Smooth muscle cell (in vitro differentiated cells): ENCODE data around the gene CARD14. TPM values are rescaled to one million over a fixed set of nuclear protein-coding genes. Genes with fewer than 3 reads are reported as not detected.

Experiments used
- DNase-seq: peaks from one replicate; lab custom pipeline; 2025; ENCODE audit not compliant: unreplicated experiment; lab: John Stamatoyannopoulos, UW
- H2AFZ ChIP-seq: fragments of 200-600 bp; sonication (generic); 2 replicates; pipeline ENCODE4 v1.6.0; 2016; ENCODE audit warnings: antibody characterized with exemption, low read depth, mild to moderate bottlenecking
- H3F3A ChIP-seq: fragments of 200-600 bp; sonication (generic); 2 replicates; pipeline ENCODE4 v1.6.0; 2017; ENCODE audit warnings: antibody characterized with exemption, low read depth
- H3K27ac ChIP-seq: fragments of 200-600 bp; sonication (generic); 2 replicates; pipeline ENCODE4 v1.5.1; 2016; ENCODE audit warnings: low read depth, mild to moderate bottlenecking
- H3K27me3 ChIP-seq: fragments of 200-600 bp; sonication (generic); 2 replicates; pipeline ENCODE4 v1.6.1; 2016; ENCODE audit warnings: low read depth, mild to moderate bottlenecking
- H3K36me3 ChIP-seq: fragments of 200-600 bp; sonication (generic); 2 replicates; pipeline ENCODE4 v1.5.1; 2016; ENCODE audit warnings: low read depth
- H3K4me1 ChIP-seq: fragments of 200-600 bp; sonication (generic); 2 replicates; pipeline ENCODE4 v1.5.1; 2016; ENCODE audit warnings: low read depth
- H3K4me2 ChIP-seq: fragments of 200-600 bp; sonication (generic); 2 replicates; pipeline ENCODE4 v1.6.0; 2016; ENCODE audit warnings: mild to moderate bottlenecking
- H3K4me3 ChIP-seq: fragments of 200-600 bp; sonication (generic); 2 replicates; pipeline ENCODE4 v1.5.1; 2016; ENCODE audit warnings: mild to moderate bottlenecking
- H3K79me2 ChIP-seq: fragments of 200-600 bp; sonication (generic); 2 replicates; pipeline ENCODE4 v1.6.0; 2016; ENCODE audit warnings: low read depth, mild to moderate bottlenecking
- H3K9ac ChIP-seq: fragments of 200-600 bp; sonication (generic); 2 replicates; pipeline ENCODE4 v1.6.0; 2016; ENCODE audit warnings: low read depth
- H3K9me3 ChIP-seq: fragments of 200-600 bp; sonication (generic); replicated peaks from 2 replicates; pipeline ENCODE4 v1.5.1; 2016; ENCODE audit warnings: low read depth
- H4K20me1 ChIP-seq: fragments of 200-600 bp; sonication (generic); 2 replicates; pipeline ENCODE4 v1.6.0; 2016; ENCODE audit warnings: low read depth
- CTCF ChIP-seq: fragments of 200-600 bp; sonication (generic); IDR thresholded peaks from 2 replicates; pipeline ENCODE4 v1.5.1; 2017; ENCODE audit warnings: borderline replicate concordance, mild to moderate bottlenecking, antibody characterized with exemption; ENCODE audit not compliant: insufficient read depth, poor library complexity, severe bottlenecking
- WGBS: methylation state at CpG from one replicate; pipeline ENCODE4 v1.1.7; 2016; ENCODE audit warnings: low lambda C conversion rate; 5-methylcytosine and 5-hydroxymethylcytosine counted together
- polyA plus RNA-seq: library from polyadenylated mRNA; unstranded; fragments of >200 nt; fragmentation: Nextera tagmentation; extraction: Ambion mirVana; gene quantifications from 2 replicates; pipeline ENCODE4 v1.2.1, GENCODE V29; 2016
- total RNA-seq: library from RNA; depleted of rRNA; stranded (reverse); fragments of >200 nt; gene quantifications from 2 replicates; pipeline ENCODE4 v1.2.3, GENCODE V29; 2014

The CARD14 gene
- total and polyA plus RNA-seq, 2 experiments from 2014 or later: 1.0 to 1.8 TPM

- peaks cover 11% of the 10 kb centered on the region for H3K4me1 ChIP-seq
- H3K79me2 ChIP-seq: no peaks in the 10 kb centered on the region
- no peaks in the 10 kb centered on the region for H4K20me1 ChIP-seq
- no peaks in the 10 kb centered on the region for H3K36me3 ChIP-seq
- H3K9ac ChIP-seq: no peak overlapping the region
- peak overlapping the region; percentile 70 for H3K27ac ChIP-seq
- H3K4me2 ChIP-seq: no peak overlapping the region
- H3K4me3 ChIP-seq: no peak overlapping the region
- H3F3A ChIP-seq: no peaks in the 10 kb centered on the region
- no peak for TF ChIP-seq CTCF
- H2AFZ ChIP-seq: no peak overlapping the region
- no peaks in the 10 kb centered on the region for H3K9me3 ChIP-seq
- no peak for DNase-seq
- 79% methylated on average over 15 of the region's 15 CpGs for WGBS
- no peaks in the 10 kb centered on the region for H3K27me3 ChIP-seq
Observed at GRCh38 chr17:80123791-80124190, 46.0 kb upstream of the CARD14 start.

- no peaks in the 10 kb centered on the region for H3K27me3 ChIP-seq
- WGBS: 47% methylated on average over 15 of the region's 15 CpGs
- no peak overlapping the region for H3K4me3 ChIP-seq
- no peak overlapping the region for H2AFZ ChIP-seq
- no peak for DNase-seq
- H3K27ac ChIP-seq: peak overlapping the region; percentile 70
- no peaks in the 10 kb centered on the region for H3K36me3 ChIP-seq
- H3K4me1 ChIP-seq: peaks cover 11% of the 10 kb centered on the region
- no peak overlapping the region for H3K4me2 ChIP-seq
- H3K9me3 ChIP-seq: no peaks in the 10 kb centered on the region
- H4K20me1 ChIP-seq: no peaks in the 10 kb centered on the region
- TF ChIP-seq CTCF: peak; percentile 37
- no peaks in the 10 kb centered on the region for H3F3A ChIP-seq
- no peaks in the 10 kb centered on the region for H3K79me2 ChIP-seq
- H3K9ac ChIP-seq: no peak overlapping the region
Observed at GRCh38 chr17:80124351-80124981, 45.4 kb upstream of the CARD14 start.

- H3K4me3 ChIP-seq: no peak overlapping the region
- no peak overlapping the region for H2AFZ ChIP-seq
- no peak overlapping the region for H3K4me2 ChIP-seq
- no peak for TF ChIP-seq CTCF
- no peaks in the 10 kb centered on the region for H3F3A ChIP-seq
- H3K4me1 ChIP-seq: peaks cover 11% of the 10 kb centered on the region
- DNase-seq: no peak
- H3K79me2 ChIP-seq: no peaks in the 10 kb centered on the region
- no peak overlapping the region for H3K27ac ChIP-seq
- no peaks in the 10 kb centered on the region for H4K20me1 ChIP-seq
- no peaks in the 10 kb centered on the region for H3K27me3 ChIP-seq
- WGBS: 87% methylated on average over 14 of the region's 14 CpGs
- no peak overlapping the region for H3K9ac ChIP-seq
- H3K9me3 ChIP-seq: no peaks in the 10 kb centered on the region
- H3K36me3 ChIP-seq: no peaks in the 10 kb centered on the region
Observed at GRCh38 chr17:80125656-80126448, 44.0 kb upstream of the CARD14 start.
